ENCODE results near the gene SPATS2L.
A peak's percentile ranks its signal among the peaks of the same experiment; 100 is the strongest.

The SPATS2L gene

DNA sequence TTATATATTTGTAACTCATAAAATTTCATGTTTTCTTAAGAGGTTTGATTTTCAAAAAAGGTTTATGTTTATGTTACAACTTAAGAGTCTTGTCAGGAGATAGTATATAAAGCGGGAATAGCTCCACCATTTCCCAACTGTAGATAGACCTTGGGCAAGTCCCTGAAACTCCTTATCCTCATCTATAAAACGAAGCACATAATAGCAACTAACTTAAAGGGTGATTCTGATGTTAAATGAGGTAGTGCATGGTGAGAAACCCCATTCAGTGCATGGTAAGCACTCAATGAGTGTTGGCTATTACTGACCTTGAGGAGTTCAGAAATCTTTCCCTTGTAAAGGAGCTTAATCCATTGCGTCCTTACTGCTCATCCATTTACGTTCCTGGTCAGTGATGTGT, 169.3 kb downstream of the SPATS2L start:
- DNase-seq, result no peak

DNA sequence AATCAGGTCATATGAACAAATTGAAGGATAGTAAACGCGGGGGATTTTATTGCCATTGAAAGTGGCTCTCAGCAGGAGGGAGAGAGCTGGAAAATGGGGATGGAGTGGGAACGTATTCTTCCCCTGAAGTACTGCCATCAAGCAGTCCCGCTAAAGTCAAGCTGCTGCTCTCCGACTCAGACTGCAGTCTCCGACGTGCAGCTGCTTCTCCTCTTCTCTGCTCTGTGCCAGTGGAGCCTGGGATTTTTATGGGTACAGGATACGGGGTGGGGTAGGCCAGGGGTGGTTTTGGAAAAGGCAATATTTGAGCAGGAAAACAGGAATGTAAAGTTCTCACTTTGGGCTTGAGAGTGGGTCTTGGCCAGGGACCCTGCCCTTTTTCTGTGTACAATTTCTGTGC, 170.3 kb downstream of the SPATS2L start:
- no peak for DNase-seq

DNA sequence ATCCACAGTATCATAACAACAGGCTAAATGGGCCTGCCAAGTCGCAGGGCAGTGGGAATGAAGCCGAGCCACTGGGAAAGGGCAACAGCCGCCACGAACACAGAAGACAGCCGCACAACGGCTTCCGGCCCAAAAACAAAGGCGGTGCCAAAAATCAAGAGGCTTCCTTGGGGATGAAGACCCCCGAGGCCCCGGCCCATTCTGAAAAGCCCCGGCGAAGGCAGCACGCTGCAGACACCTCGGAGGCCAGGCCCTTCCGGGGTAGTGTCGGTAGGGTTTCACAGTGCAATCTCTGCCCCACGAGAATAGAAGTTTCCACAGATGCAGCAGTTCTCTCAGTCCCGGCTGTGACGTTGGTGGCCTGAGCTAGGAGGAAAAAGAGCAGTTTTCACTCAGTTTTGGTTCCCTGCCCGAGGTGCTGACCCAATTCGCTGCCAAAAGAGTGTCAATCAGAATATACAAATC, 171.2 kb downstream of the SPATS2L start:
- no peak for DNase-seq

DNA sequence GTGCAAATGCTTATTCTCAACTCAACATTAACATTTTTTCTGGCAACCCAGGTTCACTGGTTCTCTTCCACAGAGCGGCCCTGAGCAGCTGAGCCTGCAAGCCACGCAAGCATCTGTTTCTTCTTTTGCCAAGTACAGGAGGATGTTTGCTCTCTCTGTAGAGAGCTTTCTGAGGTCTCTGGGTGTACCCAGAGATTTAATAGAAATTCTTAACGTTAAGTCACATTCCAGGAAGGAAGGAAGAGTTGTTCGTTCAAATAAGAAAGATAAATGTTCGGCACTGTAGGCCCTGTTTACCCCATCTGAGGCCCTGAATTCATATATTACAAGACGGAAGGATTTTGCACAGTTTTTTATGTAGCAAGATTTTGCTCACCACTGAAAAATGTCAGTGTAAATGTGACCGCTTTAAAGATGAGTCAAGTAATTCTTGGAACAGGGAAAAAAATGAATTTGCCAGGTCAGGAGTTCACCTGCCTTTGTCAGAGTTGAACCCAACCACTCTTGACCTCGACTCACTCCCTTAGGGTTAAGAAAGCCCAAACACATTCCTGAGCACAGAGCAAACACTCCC, 173.3 kb downstream of the SPATS2L start:
- DNase-seq, result no peak

DNA sequence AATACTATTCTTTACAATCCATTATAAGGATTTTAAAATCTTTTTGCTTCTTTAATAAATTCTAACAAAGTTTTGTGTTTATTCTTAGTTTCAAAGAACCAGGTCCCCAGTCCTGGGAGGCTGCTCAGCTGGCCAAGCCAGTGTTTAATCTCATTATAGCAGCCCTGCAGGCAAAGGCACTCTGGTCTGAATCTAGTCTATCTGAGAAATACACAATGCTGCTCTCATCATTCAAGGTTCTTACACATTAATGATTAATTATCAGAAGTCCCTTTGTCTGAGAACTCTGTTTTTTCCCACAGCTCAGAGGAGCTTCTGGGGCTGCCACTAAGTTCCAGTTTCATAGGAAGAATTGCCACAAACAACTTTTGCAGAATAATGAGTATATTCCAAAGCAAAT, 175.7 kb downstream of the SPATS2L start:
- no peak for DNase-seq

DNA sequence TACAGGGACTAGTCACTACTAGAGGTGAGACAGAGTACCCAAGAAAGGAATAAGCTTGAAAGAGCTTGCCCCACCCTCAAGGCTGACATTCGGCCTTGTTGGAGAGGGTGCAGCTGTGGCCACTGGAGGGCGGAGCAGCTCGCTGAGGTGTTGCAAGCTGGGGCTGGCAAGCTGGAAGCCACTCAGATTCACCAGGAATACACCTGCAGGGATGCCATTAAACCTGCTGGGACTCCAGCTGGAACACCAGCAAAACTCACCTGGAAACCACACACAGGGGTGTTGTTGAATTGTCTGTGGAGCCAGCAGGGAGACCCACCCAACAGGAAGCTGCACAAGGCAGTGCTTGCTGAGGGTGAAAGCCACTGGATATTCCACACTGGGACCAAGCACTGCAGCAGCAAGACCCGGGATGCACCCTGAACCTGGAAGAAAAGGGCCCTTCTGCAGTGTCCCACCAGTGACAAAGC, 177.3 kb downstream of the SPATS2L start:
- no peak for DNase-seq

DNA sequence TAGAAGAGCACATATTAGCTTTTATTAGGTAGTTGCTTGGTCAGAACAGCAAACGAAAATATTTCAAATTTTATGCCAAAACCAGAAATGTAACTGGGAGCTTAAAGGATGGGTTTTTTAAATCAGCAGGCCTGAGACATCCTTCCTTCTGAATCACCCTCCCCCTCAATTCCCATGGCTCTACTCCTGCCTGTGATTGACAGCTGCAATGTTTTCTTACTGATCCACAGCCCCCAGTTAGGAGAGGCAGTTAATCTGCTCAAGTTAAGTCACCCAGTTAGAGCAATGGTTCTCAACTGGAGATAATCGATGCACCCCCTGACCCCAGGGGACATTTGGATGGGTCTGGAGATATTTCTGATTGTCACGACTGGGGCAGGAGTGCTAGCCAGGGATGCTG, 178.4 kb downstream of the SPATS2L start:
- DNase-seq, result no peak

DNA sequence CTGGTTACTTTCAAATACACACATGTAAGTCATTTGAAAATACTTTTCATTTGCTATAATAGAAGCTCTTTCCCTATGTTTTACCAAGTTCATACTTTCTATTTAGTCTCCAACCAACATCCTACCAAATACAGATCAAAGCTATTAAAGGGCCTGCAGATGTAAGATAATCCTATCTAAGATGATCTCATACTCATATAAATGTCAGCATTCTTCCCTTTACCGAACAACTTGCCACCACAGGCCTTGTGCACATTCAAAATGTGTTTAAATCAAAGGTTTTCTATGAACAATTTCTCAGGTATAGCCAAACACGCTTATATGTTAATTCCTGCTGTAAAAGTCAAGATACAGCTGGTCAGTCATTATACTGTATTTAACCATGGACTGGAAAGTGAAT, 180.0 kb downstream of the SPATS2L start:
- no peak for DNase-seq

DNA sequence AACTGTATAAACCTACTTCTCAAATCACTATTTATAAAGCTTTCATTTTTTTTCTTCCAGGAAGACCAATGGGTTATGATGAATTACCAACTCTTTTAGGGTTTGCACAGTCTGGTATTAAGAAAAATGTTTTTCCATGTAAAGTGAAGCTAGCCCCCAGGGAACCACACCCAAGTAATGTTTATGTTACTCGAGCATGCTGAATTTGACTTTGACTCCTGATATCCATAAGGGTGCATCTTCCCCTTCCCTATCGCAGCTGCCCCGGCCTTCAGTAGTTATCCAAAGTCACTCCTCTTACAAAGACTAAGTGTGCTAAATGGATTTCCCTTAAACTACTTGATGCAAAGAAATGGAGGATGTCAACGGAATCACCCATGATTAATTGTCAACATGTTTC, 181.7 kb downstream of the SPATS2L start:
- no peak for DNase-seq

DNA sequence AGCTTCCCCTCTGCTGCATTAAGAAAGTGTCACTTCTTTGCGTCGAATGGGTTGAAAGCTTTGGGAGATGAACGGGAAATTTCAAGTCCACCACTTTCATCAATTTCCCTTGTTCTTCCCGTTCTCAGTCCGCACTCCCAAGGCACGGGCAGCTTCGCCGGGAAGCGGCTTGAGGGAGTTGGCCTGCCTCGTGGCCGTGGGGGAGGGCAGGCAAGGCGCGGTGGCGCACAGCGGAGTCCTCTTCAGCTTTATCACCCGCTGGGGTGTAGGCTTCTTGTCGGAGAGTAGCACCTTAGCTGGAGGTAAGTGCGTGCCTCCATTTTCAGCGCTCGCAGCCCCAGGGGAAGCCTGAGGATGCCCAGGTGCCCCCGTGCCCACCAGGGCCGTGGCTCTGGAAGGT, 183.5 kb downstream of the SPATS2L start:
- no peak for DNase-seq

DNA sequence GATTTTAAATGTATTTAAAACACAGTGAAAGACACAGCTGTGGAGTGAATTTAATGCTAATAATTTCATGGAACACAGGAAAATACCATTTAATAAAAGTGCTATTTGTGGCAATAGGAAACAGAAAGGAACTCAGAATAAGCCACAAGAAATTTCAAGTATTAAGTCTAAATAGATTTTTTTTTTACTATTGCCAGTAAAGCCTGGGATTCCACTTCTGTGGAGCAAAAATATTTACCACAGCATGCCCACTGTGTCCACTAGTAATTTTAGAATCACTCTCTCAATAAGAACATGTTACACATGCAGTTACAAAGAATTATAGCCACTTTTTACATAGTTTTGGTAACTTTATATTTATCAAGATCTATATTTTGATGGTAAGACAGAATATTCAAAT, 186.2 kb downstream of the SPATS2L start:
- no peak for DNase-seq

DNA sequence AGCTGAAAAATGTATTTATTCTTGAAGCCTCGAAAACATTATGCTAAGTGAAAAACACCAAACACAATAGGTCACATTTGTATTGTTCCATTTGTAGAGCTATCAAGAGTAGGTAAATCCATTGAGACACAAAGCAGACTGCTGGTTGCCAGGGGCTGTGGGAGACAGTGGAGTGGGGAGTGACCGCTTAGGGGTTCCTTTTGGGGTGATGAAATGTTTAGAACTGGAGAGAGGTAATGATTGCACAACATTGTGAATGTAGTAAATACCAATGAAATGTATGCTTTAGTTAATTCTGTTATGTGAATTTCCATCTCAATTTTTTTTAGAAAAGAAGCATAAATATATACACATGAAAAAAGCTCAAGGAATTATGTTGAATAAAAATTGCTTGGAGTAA, 187.6 kb downstream of the SPATS2L start:
- DNase-seq, result no peak

DNA sequence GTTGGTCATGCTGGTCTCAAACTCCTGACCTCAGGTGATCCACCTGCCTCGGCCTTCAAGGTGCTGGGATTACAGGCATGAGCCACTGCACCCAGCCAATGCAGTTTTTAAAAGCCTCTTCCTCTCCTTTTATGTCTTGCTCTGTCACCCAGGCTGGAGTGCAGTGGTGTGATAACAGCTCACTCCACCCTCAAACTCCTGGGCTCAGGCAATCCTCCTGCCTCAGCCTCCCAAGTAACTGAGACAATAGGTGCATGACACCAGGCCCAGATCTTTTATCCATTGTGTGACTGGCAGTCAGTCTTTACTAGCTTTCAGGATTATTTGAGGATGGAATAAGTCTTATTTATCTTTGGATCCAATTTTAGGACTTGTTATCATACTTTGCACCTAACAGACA, 190.2 kb downstream of the SPATS2L start:
- no peak for DNase-seq

DNA sequence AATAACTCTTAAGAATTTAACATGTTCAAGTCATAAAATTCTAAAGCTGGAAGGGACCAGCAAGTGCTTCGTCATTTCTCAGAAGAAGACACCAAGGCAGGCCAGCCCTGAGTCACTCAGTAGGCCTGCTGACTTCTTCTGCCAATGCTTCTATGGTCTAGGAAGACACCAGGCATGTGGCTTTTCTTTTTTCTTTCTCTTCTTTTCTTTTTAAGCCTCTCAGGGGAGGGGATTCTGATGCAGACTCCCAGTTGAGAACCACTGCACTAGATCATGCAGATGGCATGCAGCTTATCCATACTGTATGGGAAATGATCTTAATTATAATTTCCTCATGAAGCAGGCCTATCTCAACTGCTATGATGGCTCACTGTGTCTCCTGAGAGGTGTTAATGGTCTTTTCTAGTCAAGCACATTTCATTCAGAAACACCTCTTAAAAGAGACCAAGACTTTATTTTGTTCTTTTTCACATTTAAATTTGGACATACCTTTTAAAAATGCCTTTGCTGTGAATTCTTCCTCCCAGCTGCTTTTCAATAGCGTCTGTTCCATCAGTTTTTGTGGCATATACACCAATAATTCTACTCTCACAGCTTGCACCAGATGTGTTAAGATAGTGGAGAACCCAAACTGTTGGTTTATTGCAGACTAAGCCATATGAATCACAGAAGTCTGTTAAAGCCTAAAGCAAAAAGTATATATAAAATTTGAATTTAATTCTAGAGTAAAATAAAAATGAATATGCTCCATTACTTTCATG, 192.1 kb downstream of the SPATS2L start:
- DNase-seq, result no peak

DNA sequence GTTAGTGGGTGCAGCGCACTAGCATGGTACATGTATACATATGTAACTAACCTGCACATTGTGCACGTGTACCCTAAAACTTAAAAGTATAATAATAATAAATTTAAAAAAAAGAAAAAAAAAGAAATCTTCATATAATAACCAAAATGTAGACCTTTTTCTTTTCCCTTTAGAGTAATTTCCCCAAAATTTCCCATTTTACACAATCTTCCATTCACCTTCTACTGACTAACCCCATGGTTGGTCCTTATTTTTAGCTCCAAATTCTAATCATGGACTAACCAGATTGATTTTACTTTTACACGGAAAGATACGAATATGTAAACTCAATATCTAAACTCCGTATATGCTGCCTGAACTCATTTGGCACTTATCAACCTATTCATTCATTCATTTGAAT, 195.7 kb downstream of the SPATS2L start:
- DNase-seq, result no peak

DNA sequence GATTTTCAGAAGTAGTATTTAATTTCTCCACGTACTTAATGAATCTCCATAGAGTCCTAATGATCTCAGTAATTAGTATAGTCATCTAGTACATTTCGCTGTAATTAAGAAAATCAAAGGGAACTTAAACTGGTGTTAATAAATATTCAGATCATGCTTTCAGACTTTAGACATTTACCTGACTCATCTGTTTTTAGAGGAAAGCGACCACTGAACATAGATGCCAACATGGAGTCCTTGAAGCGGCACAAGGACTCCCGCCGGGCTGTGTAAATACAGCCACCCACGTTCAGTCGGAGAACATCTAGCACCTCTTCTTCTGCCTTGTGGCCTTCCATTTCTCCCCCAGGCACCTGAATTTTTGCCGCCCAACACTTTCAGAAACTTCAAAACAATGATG, 200.2 kb downstream of the SPATS2L start:
- no peak for DNase-seq

DNA sequence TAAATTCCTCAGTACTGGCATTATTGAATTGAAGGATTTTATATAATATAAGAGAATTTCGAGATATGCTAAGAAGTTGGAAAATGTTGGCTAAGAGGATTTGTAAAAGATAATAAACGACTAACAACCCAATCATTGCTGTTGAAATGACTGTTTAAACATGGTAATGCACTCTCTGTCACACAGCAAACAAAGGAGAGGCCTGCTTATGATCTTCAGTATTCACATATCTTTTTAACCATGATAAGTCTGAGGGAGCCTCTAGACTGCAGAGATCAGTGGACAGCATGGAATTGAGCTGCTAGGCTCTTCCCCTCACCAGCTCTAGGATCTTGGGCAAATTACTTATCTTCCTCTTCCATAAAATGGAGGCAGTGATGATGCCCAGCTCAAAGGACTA, 200.7 kb downstream of the SPATS2L start:
- no peak for DNase-seq

DNA sequence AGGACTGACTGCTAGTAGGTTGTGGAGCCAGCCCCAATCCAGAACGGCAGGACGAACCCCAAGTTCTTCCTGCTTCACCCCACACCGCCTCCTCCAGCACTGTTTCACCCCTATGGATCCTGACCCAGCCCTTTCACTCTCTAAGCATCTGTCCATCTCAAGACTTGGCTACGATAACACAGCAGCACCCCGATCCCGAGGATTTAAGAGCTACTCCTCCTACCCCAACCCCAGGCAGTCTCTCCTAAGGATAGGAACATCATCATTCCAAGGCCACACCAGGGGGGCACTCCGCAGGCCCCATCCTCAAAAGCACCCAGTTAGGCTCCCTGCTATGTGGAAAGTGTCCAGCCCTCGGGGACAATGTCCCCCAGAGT, 202.7 kb downstream of the SPATS2L start:
- no peak for DNase-seq

DNA sequence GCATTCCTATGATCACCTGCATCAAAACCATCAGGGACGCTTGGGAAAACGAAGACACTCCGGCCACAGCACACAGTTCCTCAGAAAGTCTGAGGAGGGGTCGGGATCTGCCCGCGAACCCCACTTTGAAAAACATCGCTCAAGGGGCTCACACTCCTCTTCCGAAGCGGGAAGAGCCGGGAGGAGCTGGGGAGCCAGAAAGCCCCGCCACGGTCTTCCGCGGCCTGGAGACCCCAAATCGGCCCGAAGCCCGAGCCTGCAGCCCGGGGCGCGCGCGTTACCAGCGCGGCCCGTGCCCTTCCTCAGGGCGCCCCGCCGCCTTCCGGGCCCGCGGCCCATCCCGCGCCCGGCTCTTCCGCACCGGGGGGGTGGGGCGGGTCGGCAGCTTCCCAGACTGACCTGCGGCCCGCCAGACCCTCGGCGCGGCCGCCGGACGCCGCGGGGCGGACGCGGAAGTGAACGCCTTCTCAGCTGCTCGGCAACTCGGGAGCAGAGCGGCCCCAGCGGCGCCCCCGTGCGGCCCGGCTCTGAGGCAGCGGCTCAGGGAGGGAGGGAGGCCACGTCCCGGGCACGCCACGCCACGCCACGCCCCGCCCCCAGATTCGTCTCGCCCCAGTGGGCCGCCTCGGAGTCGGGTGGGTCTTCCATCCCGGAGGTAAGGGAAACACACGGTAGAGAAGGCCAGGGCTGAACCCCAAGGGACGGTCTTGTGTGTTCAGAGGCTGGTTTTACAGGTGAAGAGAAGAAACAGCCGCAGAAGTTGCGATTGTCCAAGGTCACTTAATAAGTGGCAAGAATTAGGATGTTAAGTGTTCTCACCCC, 203.3 kb downstream of the SPATS2L start, which contains the start of gene KCTD18:
Gene KCTD18, minus strand, starts transcription at position 457 of the 822 bp plus-strand sequence. CDS start 3,052 bp downstream, outside the sequence.
- DNase-seq, result peak; percentile 67

DNA sequence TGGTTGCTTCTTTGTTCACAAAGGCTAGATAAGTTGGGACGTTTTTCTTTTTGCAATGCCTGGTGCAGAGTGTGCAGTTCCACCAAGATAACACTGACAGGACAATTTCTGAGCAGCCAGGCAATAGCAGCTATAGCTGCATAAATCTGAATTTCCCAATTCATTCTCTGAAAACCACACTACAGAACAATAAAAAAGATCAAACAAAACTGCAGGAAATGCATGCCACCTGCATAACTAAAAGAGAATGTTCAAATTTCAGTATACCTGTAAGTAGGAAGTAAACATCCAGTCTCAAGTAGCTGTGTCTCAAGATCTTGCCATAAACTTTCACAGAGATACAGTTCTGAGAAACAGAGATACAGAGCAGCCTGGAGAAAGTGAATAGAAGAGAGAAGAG, 208.7 kb downstream of the SPATS2L start:
- DNase-seq, result no peak

DNA sequence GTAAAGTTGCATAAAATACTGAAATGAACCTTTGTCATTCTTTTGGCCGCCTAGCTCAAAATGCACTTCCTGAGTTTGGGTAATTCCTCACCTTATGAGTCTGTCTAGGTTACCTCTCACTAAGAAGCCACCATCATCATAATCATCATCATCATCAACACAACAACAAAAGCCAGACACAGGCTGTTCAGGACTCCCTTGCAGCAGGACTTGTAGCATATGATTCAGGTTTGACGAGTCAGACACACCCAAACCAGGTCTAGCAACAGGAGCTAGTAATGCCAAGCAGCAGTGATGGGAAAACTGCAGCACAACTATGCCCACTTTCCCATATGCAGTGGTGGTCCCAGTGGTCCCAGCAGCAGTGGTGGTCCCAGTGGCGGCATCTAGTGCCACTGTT, 216.7 kb downstream of the SPATS2L start:
- DNase-seq, result no peak

DNA sequence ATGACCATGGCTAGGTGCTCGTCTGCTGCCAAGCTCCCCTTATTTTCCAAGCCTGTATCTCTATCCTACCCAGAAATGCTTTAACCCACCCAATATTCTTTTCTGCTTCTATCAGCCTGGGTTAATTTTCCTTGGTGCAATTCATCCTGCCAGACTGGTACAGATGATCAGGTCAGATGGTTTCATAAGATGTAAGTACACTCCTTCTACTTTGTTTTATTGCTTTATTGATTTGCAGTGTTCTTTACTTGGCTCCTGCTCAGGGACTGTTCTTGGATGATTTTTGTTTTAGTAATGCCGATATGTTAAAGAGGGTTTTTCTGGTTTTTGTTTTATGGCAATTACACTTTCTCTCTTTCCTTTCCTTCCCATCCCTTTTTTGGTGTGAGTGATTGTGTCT, 217.1 kb downstream of the SPATS2L start:
- no peak for DNase-seq

DNA sequence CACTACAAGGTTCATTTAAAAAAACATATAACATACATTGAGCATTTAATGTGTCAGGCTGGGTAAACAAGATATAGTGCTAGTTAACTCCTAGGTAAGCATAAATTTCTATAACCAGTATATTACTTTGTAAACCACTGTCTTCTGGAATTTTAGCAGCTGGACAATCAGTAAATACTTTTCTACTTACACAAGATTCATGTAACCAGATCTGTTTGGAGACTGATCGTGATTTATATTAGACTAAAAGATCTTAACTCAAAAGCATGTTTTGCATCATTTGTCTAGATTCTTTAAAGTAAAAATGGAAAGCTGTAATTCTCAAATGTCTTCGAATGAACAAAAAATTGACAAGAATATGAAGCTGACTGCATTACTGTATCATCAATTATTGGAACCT, 218.6 kb downstream of the SPATS2L start:
- DNase-seq, result no peak

DNA sequence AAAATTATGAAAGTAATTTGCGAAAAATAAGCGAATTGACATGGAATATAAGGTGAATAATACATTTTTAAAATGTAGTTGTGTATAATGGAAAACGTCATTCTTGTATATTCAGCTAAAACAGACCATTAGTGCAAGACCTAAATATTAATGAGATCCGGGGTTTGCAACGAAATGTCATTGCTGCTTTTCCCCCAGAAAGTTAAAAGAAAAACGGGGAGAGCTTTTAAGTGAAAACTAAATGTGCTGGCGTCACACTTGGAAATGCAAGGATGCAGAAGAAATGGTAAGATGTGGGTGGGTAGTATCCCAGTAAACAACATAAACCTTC, 219.0 kb downstream of the SPATS2L start:
- DNase-seq, result no peak
